CD4-positive, alpha-beta T cell treated with Interleukin-15 for 4 hours (primary cell): ENCODE results near the gene PTPRF.
"Not testable (repeated sequence)": the region's sequence is repeated elsewhere in the genome, so short reads cannot be mapped to it uniquely, and the experiment has no call there.

Source experiments
- DNase-seq: peaks from one replicate; pipeline ENCODE4 v3.0.0-alpha.2; 2020; ENCODE audit warnings: low spot score

PTPRF gene

GRCh38 chr1:43634721-43635120 lies 104.0 kb downstream of the PTPRF start:
- DNase-seq = no peak

GRCh38 chr1:43636006-43636641 lies 105.4 kb downstream of the PTPRF start:
- DNase-seq = no peak

DNA sequence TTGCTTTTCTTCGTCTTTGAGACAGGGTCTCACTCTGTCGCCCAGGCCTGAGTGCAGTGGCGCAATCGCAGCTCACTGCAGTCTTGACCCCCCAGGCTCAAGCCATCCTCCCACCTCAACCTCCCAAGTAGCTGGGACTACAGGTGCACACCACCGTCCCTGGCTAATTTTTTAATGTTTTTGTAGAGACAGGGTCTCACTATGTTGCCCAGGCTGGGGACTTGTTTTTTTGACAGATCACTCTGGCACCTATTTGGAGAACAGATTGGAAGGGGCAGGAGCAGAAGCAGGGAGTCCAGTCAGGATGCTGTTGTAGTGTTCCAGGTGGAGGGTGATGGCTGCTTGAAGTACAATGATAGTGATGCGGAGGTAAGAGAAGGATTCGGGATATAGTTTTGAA lies 106.6 kb downstream of the PTPRF start:
- DNase-seq = no peak

DNA sequence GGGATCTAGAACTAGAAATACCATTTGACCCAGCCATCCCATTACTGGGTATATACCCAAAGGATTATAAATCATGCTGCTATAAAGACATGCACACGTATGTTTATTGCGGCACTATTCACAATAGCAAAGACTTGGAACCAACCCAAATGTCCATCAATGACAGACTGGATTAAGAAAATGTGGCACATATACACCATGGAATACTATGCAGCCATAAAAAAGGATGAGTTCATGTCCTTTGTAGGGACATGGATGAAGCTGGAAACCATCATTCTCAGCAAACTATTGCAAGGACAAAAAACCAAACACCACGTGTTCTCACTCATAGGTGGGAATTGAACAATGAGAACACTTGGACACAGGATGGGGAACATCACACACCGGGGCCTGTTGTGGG lies 107.7 kb downstream of the PTPRF start:
- not testable (repeated sequence) for DNase-seq

- DNase-seq = no peak
Measured at GRCh38 chr1:43639976-43640794, 109.5 kb downstream of the PTPRF start.

DNA sequence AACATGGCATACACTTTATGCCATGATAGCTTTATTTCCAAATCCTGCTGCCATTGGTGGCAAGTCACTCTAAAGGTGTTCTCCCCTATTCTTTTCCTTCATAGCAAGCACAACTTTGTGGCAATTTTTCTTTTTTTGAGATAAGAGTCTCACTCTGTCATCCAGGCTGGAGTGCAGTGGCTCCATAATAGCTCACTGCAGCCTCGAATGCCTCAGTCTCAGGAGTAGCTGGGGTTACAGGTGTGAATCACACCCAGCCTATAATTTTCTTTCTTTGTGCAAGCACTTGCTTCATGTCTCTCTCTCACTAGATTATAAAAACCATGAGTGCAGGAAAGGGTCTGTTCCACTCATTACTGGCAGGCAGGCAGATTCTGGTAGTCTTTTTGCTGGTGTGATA lies 113.9 kb downstream of the PTPRF start:
- no peak for DNase-seq

DNA sequence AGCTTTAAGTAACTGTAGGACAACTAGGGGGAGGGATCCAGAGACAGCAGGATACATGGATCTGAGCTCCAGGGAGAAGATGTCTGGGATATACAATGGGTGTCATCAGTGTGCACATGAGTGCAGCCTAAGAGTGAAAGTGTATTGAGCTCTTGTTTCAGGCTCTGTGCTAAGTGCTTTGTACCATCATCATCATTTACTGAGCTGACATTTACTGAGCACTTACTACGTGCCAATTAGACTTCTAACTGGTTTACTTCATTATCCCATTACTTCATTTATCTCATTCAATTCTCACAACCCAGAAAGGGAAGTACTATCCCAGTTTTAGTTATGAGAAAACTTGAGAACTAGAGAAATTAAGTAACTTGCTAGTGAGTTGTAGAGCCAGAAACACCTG lies 114.8 kb downstream of the PTPRF start:
- no peak for DNase-seq

DNA sequence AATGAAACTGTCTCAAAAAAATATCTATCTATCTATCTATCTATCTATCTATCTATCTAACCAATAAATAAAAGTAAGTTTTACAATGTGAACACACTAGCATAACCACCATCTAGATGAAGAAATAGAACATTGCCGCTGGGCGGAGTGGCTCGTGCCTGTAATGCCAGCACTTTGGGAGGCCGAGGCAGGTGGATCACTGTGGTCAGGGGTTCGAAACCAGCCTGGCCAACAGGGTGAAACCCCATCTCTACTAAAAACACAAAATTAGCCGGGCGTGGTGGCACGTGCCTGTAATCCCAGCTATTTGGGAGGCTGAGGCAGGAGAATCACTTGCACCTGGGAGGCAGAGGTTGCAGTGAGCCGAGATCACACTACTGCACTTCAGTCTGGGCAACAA lies 116.6 kb downstream of the PTPRF start:
- not testable (repeated sequence) for DNase-seq

DNA sequence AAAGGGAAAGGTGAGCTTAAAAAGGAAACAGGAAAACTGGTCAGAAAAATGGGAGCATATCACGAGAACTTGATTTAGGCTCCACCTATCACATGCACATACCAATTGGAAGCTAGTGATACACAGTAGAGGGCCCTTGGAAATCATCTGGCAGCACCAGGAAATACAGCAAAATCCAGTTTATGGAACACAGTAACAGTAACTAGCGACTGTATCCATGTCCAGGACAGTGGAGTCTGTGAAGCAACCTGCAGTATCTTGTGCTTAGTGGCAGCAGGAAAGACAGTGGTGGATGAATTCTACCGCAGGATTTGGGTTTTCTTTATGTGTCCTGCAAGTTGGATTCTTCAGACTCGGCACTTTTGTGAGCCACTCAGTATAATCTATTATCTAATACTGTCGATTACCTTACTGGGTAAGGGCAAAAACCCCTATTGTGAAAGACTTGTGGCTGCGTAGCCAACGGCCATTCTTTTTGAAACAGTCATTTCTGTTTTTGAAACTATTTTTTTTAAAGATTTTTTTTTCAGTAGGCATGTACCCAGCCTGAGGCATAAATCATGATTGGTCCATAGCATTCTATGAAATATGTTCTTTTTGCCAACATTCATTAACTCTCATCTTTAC lies 117.7 kb downstream of the PTPRF start:
- no peak for DNase-seq

DNA sequence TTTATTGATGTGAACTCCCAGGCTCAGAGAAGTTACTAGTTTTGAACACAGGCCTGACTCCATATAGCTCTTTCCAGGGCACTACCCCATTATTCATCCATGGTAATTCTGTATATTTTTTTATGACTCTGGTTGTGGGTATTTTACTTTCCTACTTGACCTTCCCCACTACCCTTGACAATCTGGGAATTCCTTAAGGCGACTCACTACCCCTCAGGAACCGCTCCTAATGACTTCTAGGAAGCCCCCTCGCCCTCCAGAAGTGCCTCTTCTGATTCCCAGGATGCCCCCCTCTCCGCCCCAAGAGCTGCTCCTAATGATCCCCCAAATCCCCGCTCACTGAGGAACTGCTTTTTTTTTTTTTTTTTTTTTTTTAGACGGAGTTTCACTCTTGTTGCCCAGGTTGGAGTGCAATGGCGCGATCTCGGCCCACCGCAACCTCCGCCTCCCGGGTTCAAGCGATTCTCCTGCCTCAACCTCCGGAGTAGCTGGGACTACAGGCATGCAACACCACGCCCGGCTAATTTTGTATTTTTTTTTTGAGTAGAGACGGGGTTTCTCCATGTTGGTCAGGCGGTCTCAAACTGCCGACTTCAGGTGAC lies 118.3 kb downstream of the PTPRF start:
- no peak for DNase-seq

DNA sequence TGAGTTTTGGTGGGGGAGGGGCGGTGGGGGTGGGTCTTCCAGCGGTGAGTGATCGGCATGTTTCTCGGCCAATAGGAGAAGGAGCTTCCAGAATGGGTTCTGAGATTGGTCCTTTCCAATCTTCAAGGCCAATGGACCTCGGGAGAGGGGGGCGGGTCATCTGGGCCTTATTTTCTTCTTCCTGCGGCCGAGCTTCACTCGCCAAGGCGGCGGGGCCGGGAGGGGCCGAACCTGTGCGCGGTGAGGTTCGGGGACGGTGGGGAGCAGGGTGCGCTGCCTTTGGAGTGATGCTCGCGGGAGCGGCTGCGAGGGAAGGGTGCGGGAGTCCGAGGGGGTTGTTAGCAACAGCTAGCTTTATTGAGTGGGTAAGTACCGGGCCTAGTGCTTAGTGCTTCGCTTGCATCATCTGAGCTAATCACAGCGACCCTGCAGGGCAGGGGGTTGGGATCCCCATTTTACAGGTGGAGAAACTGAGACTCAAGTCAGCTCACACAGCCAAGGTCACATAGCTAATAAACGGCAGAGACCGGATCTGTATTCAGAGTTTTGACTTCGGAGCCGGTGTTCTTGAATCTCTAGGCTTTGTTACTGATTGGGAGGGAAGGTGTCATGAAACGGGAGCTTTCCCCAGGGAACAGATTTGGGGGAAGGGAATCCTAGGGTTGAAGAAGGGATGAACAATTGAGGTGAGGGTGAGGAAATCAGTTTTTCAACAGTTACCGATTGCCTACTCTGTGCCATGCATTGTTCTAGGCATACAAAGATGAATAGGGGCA lies 119.8 kb downstream of the PTPRF start:
- peak; percentile 94 for DNase-seq

GRCh38 chr1:43651188-43651587 lies 120.5 kb downstream of the PTPRF start:
- DNase-seq = no peak

DNA sequence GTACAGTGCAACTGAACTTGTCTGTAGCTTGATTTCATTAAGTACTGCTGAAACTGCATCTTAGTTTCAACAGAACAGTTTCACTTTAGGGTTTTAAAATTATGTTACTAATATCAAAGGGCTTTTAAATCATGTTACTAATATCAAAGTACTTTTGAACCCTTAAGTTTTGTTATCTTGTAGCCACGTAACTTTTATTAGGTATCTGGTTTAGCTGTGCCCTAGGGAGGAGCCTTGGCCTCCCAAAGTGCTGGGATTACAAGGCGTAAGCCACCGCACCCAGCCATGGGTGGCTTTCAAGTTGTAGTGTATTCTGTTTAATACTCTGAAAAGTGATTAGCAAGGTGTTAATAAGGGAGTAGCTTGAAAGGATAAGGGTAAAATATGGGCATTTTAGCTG lies 121.2 kb downstream of the PTPRF start:
- DNase-seq = no peak

DNA sequence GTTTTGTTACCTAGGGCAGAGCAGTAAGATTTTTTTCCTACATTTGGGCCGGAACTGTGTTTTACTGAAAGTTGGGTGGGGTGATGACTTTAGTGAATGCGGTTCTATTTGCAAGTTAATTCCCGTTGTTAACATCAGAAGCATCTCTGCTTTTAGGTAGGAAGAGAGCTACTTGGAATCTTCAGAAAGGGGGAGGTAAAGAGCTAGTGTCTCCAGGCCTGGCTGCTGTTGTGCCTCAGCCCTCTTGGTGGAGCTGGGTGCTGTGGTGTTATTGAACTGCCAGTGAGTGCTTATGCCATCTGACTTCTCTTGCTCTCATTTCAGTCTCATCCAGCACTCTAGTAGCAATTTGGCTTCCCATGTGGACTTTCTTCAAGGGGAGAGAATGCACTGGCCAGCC lies 122.7 kb downstream of the PTPRF start:
- no peak for DNase-seq

GRCh38 chr1:43653893-43654292 lies 123.2 kb downstream of the PTPRF start:
- DNase-seq = no peak

GRCh38 chr1:43655953-43656352 lies 125.3 kb downstream of the PTPRF start:
- no peak for DNase-seq

- no peak for DNase-seq
Measured at GRCh38 chr1:43659212-43660166, 128.8 kb downstream of the PTPRF start.

DNA sequence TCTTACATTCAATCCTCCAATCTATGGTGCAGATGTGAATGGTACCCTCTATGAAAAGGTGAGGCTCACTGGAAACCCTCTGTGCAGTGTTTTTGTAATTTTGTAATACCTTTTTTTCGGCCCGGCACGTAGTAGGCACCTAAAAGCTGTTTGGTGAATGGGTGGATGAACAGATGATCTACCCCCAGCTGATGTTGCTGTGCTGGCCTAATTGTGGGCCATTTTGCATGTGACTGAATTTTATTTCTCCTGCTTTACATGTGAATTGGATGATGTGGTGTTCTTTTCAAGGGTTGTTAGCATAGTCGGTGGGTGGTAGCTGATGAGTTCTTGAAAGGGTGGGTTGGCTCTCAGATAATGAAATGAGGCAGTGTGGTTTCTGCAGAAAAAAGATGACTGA lies 129.7 kb downstream of the PTPRF start:
- DNase-seq = no peak

- DNase-seq = no peak
Measured at GRCh38 chr1:43664369-43664768, 133.7 kb downstream of the PTPRF start.

GRCh38 chr1:43666608-43667007 lies 135.9 kb downstream of the PTPRF start:
- no peak for DNase-seq

DNA sequence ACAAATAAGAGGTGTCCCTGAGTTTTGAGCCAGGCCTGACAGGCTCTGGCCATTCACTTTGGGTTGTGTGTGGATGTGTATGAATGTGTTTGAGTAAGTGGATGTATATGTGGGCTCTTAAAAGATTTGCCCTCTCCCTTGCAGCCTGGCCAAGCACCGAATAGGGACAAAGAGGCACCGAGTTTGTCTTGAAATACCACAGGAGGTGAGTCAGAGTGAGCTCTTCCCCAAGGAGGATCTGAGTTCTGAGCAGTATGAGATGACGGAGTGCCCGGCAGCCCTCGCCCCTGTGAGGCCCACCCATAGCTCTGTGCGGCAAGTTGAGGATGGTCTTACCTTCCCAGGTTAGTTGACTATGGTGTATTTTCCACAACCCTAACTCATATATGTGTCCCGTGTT lies 138.3 kb downstream of the PTPRF start:
- no peak for DNase-seq
